Right lobe of liver (tissue), 4 donors: ENCODE data around the gene APBA2.

ENCODE experiments used
- CTCF ChIP-seq, 4 donors: fragments of 200-600 bp in 3 of 4; fragments of 450-650 bp in 1 of 4; IDR thresholded peaks; one replicate each; pipeline versions ENCODE4 v1.5.1 to v1.8.0; 2016 to 2022; ENCODE audit warnings: antibody characterized with exemption in 4 of 4, mild to moderate bottlenecking in 2 of 4
- POLR2A ChIP-seq: fragments of 450-650 bp; IDR thresholded peaks from one replicate; pipeline ENCODE4 v1.6.1; 2017; ENCODE audit warnings: antibody characterized with exemption, mild to moderate bottlenecking
- donor health status: DM: no; HTN: no; CAD: no.
- donor health status: DM: no; HTN: no; CAD: no.
- donor health status: DM: no; HTN: yes; CAD: no.

GRCh38 chr15:28997791-28998190 is 112.0 kb downstream of the APBA2 start:
- TF ChIP-seq CTCF (IDR thresholded peaks at IDR 0.05) = no peak
- TF ChIP-seq POLR2A = no peak
